T-helper 17 cell (primary cell): Measurements from ENCODE around the gene PHLPP1. TPM values are rescaled to one million over a fixed set of nuclear protein-coding genes. Genes with fewer than 3 reads are reported as not detected.
"Not testable (repeated sequence)": the region's sequence is repeated elsewhere in the genome, so short reads cannot be mapped to it uniquely, and the experiment has no call there.

ENCODE experiments used
- ATAC-seq: fragments of 150-1000 bp; cut with Tn5 transposase; 2 replicates; pipeline ENCODE4 v1.10.0; 2021; ENCODE audit warnings: mild to moderate bottlenecking, moderate library complexity
- DNase-seq, 3 donors: peaks; one replicate each; pipeline versions ENCODE4 v3.0.0 to v3.0.0-alpha.2; 2020 to 2021
- H3K9me3 ChIP-seq: one replicate; pipeline ENCODE4 v1.7.0; 2013; ENCODE audit warnings: low read length, mild to moderate bottlenecking; ENCODE audit not compliant: control insufficient read depth, poor library complexity, severe bottlenecking
- H3K27ac Mint-ChIP-seq: one replicate; pipeline ENCODE4 v1.8.0; 2022; ENCODE audit warnings: mild to moderate bottlenecking, moderate library complexity, mixed read lengths
- H3K27me3 Mint-ChIP-seq: one replicate; pipeline ENCODE4 v1.8.0; 2022; ENCODE audit warnings: mixed read lengths
- H3K36me3 Mint-ChIP-seq: one replicate; pipeline ENCODE4 v1.8.0; 2022; ENCODE audit warnings: low read depth, mixed read lengths
- H3K4me1 Mint-ChIP-seq: one replicate; pipeline ENCODE4 v1.8.0; 2022; ENCODE audit warnings: mild to moderate bottlenecking, mixed read lengths
- H3K4me3 Mint-ChIP-seq: one replicate; pipeline ENCODE4 v1.8.0; 2022; ENCODE audit warnings: mild to moderate bottlenecking, moderate library complexity, mixed read lengths
- total RNA-seq, 4 donors: library from RNA in 2 of 4; stranded (reverse) in 2 of 4; gene quantifications; one replicate each; pipeline ENCODE4 v1.2.3 and lab custom pipeline; 2022 to 2026

The PHLPP1 gene
- 10 to 100 TPM in 1 of 2 donors, 1 to 10 TPM in 1; 9.0 to 10.8 TPM for total RNA-seq
- total RNA-seq (lab: John Stamatoyannopoulos, UW): 13.9 to 18.2 reads per million in 2 donors

DNA sequence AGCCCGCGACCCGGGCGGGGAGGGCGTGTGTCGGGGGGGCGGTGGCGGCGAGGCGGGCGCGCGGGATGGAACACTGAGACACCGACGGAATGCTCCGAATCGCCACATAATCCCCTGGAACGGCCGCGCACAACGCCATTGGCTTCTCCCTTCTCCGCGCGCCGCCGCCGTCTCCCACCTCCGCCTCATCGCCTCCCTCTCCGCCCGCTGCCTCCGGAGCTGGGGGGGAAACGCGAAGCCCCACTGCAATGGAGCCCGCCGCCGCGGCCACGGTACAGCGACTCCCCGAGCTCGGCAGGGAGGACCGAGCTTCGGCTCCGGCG lies at the start of gene PHLPP1:
PHLPP1 (plus strand) TSS at position 106 of the 323 bp plus-strand sequence; CDS start at position 249, 143 bp downstream.
- ATAC-seq: peak; percentile 47
- peak within 1 kb of the TSS; percentile 90 for H3K4me3 Mint-ChIP-seq
- H3K27me3 Mint-ChIP-seq: no peaks in the 10 kb centered on the region
- peaks cover 20% of the 10 kb centered on the region for H3K4me1 Mint-ChIP-seq
- no peak for DNase-seq
- H3K36me3 Mint-ChIP-seq: no peaks in the 10 kb centered on the region
- H3K27ac Mint-ChIP-seq: peak within 1 kb of the TSS; percentile 94
- H3K9me3 ChIP-seq: no peaks in the 10 kb centered on the region

DNA sequence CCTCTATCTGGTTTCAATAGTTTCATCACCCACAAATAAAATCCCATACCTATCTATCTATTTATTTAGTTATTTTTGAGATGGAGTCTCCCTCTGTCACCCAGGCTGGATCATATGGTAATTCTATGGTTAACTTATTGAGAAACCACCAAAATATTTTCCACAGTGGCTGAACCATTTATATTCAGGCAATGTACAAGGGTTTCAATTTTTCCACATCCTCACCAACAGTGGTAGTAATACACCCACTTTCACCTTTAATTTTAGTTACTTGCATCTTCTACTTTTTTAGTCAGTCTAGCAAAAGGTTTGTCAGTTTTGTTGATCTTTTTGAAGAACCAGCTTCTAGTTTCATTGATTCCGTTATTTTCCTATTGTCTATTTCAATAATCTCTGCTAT lies 46.1 kb upstream of the PHLPP1 start:
- no peak overlapping the region for H3K4me3 Mint-ChIP-seq
- no peak overlapping the region for H3K27ac Mint-ChIP-seq
- H3K4me1 Mint-ChIP-seq: peaks cover 2% of the 10 kb centered on the region
- H3K36me3 Mint-ChIP-seq: no peaks in the 10 kb centered on the region
- no peak for ATAC-seq
- DNase-seq: no peak
- no peaks in the 10 kb centered on the region for H3K9me3 ChIP-seq
- no peaks in the 10 kb centered on the region for H3K27me3 Mint-ChIP-seq

DNA sequence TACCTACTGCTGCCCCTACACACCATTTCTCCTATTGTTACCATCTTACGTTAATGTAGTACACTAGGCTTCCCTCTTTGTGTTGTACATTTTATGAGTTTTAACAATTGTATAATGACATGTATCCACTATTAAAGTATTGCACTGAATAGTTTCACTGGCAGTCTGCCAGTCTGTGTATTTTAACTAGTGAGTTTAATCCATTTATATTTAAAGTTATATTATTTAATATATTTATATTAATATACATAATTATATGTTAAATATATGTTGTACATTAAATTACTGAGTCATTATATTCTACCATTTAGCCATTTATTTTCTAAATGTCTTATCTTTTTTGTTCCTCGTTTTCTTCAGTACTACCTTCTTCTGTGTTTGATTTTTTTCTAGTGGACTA lies 44.8 kb upstream of the PHLPP1 start:
- Mint-ChIP-seq H3K27me3 (no peaks in the 10 kb centered on the region), H3K36me3 (no peaks in the 10 kb centered on the region), H3K4me3 (no peak overlapping the region), H3K4me1 (peaks cover 2% of the 10 kb centered on the region), H3K27ac (no peak overlapping the region)
- DNase-seq: no peak
- ATAC-seq: no peak
- H3K9me3 ChIP-seq: no peaks in the 10 kb centered on the region

DNA sequence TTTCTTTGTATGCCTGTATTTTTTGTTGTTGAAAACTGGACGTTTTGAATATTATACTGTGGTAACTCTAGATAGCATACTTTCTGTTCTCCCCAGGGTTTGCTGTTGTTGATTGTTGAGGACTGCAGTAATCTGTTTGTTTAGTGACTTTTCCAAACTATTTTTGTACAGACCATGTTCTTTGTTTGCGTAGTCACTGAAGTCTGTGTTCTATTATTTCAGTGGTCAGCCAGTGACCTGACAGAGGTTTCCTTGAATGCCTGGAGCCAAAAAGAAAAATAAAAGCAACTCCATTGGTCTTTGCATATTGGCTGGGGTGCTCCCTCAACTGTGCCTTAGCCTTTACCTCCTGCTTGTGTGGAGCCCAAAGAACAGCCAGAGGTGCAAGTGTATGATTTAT lies 42.7 kb upstream of the PHLPP1 start:
- DNase-seq (no peak), ATAC-seq (no peak)
- no peaks in the 10 kb centered on the region for H3K9me3 ChIP-seq
- no peaks in the 10 kb centered on the region for H3K36me3 Mint-ChIP-seq
- H3K27ac Mint-ChIP-seq: no peak overlapping the region
- H3K4me3 Mint-ChIP-seq: no peak overlapping the region
- peaks cover 2% of the 10 kb centered on the region for H3K4me1 Mint-ChIP-seq
- H3K27me3 Mint-ChIP-seq: no peaks in the 10 kb centered on the region

DNA sequence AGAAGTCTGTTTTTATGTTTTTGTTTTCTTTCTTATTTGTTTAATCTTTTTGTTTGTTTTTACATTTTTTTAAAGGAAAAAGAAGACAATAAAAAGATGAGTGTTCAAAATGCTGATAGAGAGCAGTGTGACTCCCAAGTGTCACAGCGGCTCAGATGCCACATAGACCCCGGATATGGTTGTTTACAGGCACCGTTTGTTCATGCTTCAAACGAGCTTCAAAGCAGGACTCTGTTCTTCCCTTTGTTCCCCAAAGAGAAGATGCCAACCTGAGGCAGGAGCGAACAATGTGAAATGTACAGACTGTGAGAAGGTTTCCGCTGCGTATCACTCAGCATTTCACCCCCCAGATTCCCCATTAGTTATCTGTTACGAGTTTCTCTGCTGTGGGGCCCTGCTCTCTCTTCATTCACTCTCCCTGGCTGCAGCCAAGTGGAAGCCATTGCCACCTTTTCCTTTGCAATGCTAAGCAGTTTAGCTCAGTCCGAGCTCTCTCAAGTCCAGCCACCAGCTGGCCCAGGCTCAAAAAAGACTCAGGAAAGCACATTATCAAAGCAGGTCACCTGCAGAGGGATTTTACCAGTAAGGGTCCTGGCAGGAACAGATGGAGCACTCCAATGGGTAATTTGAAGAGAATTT lies 36.4 kb upstream of the PHLPP1 start:
- Mint-ChIP-seq H3K4me3 (no peak overlapping the region), H3K36me3 (no peaks in the 10 kb centered on the region), H3K27me3 (peaks cover 6% of the 10 kb centered on the region), H3K27ac (no peak overlapping the region), H3K4me1 (no peaks in the 10 kb centered on the region)
- DNase-seq: no peak
- no peaks in the 10 kb centered on the region for H3K9me3 ChIP-seq
- ATAC-seq: no peak

DNA sequence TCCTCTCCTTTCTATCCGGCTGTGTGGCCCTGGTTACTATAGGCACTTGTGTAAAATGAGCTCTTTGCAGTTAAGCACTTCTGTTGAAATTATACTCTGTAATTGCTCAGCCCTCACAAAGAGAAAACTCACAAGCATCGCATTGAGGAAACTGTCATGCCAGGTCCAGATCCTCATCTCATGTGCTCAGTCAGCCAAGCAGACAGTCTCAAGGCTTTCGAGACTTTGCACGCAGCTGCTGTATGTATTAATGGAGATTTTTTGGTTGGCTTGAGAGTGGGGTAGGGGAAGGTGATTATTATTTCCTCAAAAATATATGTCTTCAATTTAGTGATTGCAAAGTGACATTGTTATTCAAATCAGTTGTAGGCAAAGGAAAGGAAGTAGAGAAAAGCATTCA lies 33.0 kb upstream of the PHLPP1 start:
- no peak for ATAC-seq
- Mint-ChIP-seq H3K27ac (no peak overlapping the region), H3K27me3 (peaks cover 6% of the 10 kb centered on the region), H3K4me3 (no peak overlapping the region), H3K4me1 (no peaks in the 10 kb centered on the region), H3K36me3 (no peaks in the 10 kb centered on the region)
- no peaks in the 10 kb centered on the region for H3K9me3 ChIP-seq
- DNase-seq: no peak

DNA sequence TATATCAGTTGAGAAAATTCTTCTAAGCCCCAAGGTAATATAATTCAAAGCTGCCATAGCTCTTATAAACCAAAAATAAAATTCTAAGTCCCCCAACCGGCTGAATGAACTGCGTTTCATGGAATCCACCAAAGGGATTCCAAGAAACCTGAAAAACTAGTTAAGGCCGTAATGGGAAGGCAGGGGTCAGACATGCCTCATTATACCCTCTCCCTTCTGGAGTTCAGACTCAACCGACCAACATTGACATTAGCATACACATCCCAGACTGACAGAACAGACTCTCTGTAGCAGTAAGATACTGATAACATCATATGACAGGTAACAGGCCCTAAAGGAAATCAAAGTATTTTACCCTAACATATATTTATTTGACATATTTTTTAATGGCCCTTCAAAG lies 31.4 kb upstream of the PHLPP1 start:
- H3K36me3 Mint-ChIP-seq: no peaks in the 10 kb centered on the region
- H3K4me1 Mint-ChIP-seq: no peaks in the 10 kb centered on the region
- peaks cover 2% of the 10 kb centered on the region for H3K9me3 ChIP-seq
- peaks cover 6% of the 10 kb centered on the region for H3K27me3 Mint-ChIP-seq
- DNase-seq (no peak), ATAC-seq (no peak)
- no peak overlapping the region for H3K27ac Mint-ChIP-seq
- H3K4me3 Mint-ChIP-seq: no peak overlapping the region

DNA sequence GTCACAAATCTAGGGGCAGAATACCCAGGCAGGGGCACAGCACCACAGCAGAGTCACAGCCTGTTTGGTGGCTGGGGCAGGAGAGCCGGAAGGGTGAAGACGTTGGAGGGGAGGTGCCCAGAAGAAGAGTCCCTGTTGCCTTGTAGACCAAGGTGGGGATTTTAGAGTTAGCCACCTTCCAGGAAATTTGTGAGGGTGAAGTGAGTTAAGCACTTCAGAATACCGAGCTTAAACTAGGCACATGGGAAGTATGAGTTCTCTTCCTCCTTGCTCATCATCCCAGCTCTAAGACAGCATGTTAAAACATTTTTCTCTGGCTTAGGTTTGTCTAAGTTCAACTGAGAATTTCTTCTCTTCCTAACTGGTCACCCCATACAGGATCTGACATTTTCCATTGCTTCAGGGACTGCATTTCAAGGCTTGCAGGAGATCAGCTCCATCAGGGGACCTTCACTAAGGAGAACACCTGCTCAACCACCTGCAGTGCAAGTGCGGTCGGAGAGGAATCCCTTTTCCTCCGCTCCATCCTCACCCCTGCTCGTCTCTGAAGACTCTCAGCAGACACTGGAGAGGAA lies 26.5 kb upstream of the PHLPP1 start:
- H3K4me3 Mint-ChIP-seq: no peak overlapping the region
- no peaks in the 10 kb centered on the region for H3K27me3 Mint-ChIP-seq
- H3K36me3 Mint-ChIP-seq: no peaks in the 10 kb centered on the region
- no peak for DNase-seq
- peaks cover 10% of the 10 kb centered on the region for H3K9me3 ChIP-seq
- ATAC-seq: no peak
- H3K4me1 Mint-ChIP-seq: no peaks in the 10 kb centered on the region
- no peak overlapping the region for H3K27ac Mint-ChIP-seq

DNA sequence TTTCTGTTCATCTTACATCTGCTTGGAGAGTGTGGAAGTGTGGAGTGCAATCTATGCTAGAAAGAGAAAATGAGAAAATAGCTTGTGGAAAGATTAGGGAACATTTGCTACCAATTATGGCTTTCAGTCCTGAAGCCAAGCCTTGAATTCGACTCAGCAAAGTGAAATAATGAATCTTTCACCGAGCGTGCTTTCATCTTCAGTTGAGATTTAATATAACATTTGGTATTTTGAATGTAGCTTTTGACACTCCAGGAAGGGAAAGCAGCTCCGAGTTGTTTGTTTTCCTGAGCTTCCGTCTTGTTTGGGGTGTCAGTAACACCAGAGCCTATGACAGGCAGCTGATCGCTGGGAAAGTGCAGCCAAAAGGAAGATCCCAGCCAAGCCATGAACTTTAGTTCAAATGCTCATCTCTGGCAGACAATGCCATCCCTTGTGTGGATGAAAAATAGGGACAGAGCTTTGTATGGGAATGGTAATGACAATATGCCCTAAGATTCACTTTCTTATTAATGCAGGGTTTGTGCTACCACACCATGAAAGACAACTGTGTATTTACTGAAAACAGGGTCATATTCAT lies 25.0 kb upstream of the PHLPP1 start:
- H3K9me3 ChIP-seq: peaks cover 10% of the 10 kb centered on the region
- H3K4me1 Mint-ChIP-seq: no peaks in the 10 kb centered on the region
- H3K27me3 Mint-ChIP-seq: no peaks in the 10 kb centered on the region
- DNase-seq (no peak), ATAC-seq (no peak)
- H3K27ac Mint-ChIP-seq: no peak overlapping the region
- no peak overlapping the region for H3K4me3 Mint-ChIP-seq
- H3K36me3 Mint-ChIP-seq: no peaks in the 10 kb centered on the region

DNA sequence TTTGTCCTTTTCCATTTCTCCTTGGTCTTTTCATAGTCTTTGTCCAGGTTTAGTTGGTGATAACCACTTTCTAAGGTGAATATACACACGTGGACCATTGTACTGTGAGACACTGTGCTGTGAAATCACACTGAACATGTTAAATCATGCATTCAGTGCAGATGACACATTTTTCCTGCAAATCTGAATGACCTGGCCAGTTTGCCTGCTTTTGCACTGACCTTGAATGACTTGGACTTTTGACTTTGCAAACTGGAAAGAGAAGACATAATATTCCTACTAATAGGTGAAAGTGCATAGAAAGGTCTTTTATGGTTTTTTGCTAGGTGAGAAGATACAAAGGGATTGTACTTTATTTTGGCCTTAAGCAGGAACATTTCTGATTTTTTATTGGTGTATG lies 21.7 kb upstream of the PHLPP1 start:
- H3K4me1 Mint-ChIP-seq: no peaks in the 10 kb centered on the region
- no peaks in the 10 kb centered on the region for H3K36me3 Mint-ChIP-seq
- H3K27me3 Mint-ChIP-seq: peaks cover 18% of the 10 kb centered on the region
- ATAC-seq: no peak
- H3K9me3 ChIP-seq: peaks cover 9% of the 10 kb centered on the region
- no peak for DNase-seq
- H3K27ac Mint-ChIP-seq: no peak overlapping the region
- no peak overlapping the region for H3K4me3 Mint-ChIP-seq

DNA sequence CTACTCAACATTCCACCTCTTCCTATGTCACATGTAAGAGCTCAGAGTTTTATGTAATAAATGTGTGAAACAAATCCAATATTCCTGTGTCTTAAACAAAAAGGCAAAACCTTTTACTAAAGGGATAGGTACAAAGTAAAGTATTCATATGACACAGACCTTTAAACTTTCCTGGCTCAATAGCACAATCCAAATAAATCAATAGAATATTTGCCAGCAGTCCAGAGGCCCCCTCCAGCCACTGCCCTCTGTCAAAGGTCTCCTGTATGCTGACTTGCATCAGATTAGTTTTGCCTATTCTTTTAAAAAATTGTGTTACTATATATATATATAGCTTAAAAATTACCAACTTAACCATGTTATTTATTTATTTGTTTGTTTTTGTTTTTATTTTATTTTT lies 17.7 kb upstream of the PHLPP1 start:
- Mint-ChIP-seq H3K36me3 (no peaks in the 10 kb centered on the region), H3K4me1 (no peaks in the 10 kb centered on the region), H3K4me3 (no peak overlapping the region), H3K27ac (no peak overlapping the region), H3K27me3 (peaks cover 29% of the 10 kb centered on the region)
- DNase-seq: no peak
- ATAC-seq: no peak
- no peaks in the 10 kb centered on the region for H3K9me3 ChIP-seq

DNA sequence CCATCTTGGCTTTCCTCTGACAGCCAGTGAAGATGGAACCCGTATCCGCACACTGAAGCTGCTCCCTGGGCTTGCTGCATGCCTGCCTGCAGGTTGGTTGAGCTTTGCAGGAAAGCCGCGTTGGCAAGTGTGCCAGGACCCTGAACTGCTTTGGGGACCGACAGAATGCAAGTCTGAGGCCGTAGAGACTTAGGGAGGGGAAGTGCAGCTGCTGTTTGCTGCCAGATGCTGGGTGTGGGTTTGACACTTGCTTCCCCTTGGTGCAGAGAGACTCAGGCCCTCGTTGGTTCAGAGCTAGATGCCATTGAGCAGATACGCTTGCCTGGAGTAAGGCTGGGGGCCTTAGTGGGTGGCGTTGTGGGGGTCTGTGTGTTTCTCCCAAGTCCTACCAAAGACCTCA lies 13.1 kb upstream of the PHLPP1 start:
- peaks cover 39% of the 10 kb centered on the region for H3K27me3 Mint-ChIP-seq
- H3K27ac Mint-ChIP-seq: no peak overlapping the region
- ATAC-seq: no peak
- no peak for DNase-seq
- H3K4me1 Mint-ChIP-seq: no peaks in the 10 kb centered on the region
- H3K4me3 Mint-ChIP-seq: no peak overlapping the region
- H3K36me3 Mint-ChIP-seq: no peaks in the 10 kb centered on the region
- no peaks in the 10 kb centered on the region for H3K9me3 ChIP-seq

DNA sequence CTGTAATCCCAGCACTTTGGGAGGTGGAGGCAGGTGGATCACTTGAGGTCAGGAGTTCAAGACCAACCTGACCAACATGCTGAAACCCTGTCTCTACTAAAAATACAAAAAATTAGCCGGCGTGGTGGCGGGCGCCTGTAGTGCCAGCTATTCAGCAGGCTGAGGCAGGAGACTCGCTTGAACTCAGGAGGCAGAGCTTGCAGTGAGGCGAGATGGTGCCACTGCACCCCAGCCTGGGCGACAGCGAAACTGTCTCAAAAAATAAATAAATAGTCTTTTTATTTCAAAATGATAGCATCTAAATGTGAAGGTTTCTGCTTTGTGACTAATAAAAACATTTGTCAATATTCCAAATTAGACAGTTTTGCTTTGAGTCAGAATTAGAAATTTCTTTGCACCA lies 8.5 kb upstream of the PHLPP1 start:
- H3K27ac Mint-ChIP-seq, H3K9me3 ChIP-seq, H3K4me1 Mint-ChIP-seq, ATAC-seq, DNase-seq, H3K36me3 Mint-ChIP-seq, H3K4me3 Mint-ChIP-seq: not testable (repeated sequence)
- peaks cover 17% of the 10 kb centered on the region for H3K27me3 Mint-ChIP-seq

DNA sequence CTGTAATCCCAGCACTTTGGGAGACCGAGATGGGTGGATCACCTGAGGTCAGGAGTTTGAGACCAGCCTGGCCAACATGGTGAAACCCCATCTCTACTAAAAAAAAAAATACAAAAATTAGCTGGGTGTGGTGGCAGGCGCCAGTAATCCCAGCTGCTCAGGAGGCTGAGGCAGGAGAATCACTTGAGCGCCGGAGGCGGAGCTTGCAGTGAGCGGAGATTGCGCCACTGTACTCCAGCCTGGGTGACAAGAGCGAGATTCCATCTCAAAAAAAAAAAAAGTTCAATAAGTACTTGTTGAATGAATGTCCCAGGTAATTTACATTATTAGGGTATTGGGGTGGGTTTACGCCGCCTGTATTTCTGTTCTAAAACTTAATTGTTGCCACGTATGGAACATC lies 5.4 kb upstream of the PHLPP1 start:
- not testable (repeated sequence) for ATAC-seq, H3K4me1 Mint-ChIP-seq, H3K27ac Mint-ChIP-seq, H3K9me3 ChIP-seq, H3K4me3 Mint-ChIP-seq, DNase-seq, H3K27me3 Mint-ChIP-seq, H3K36me3 Mint-ChIP-seq
